ENCODE data around the gene GLIPR1L1. TPM values are rescaled to one million over a fixed set of nuclear protein-coding genes. Genes with fewer than 3 reads are reported as not detected.

Gene GLIPR1L1
- total RNA-seq, 2 donors from 2014 or later, result not detected

- DNase-seq, result no peak
- Mint-ChIP-seq H3K4me3 (no peak overlapping the region), H3K27ac (no peak overlapping the region), H3K36me3 (ENCODE audit: low read depth) (no peaks in the 10 kb centered on the region), H3K4me1 (no peaks in the 10 kb centered on the region), H3K27me3 (no peaks in the 10 kb centered on the region)
- no peak for ATAC-seq
- H3K9me3 ChIP-seq (ENCODE audit: control insufficient read depth, low read length, poor library complexity, severe bottlenecking), result no peaks in the 10 kb centered on the region
Measured at GRCh38 chr12:75366629-75367028, 32.2 kb downstream of the GLIPR1L1 start.

- ATAC-seq (no peak), DNase-seq (no peak)
- Mint-ChIP-seq H3K27me3 (no peaks in the 10 kb centered on the region), H3K4me1 (no peaks in the 10 kb centered on the region), H3K27ac (no peak overlapping the region), H3K36me3 (ENCODE audit: low read depth) (peaks cover 6% of the 10 kb centered on the region), H3K4me3 (no peak overlapping the region)
- no peaks in the 10 kb centered on the region for H3K9me3 ChIP-seq (ENCODE audit: control insufficient read depth, low read length, poor library complexity, severe bottlenecking)
Measured at GRCh38 chr12:75374971-75375370, 40.5 kb downstream of the GLIPR1L1 start.

GRCh38 chr12:75378354-75378753, 43.9 kb downstream of the GLIPR1L1 start:
- H3K36me3 Mint-ChIP-seq (ENCODE audit: low read depth), result peaks cover 6% of the 10 kb centered on the region
- H3K27ac Mint-ChIP-seq, result no peak overlapping the region
- no peak for ATAC-seq
- H3K9me3 ChIP-seq (ENCODE audit: control insufficient read depth, low read length, poor library complexity, severe bottlenecking), result no peaks in the 10 kb centered on the region
- no peak overlapping the region for H3K4me3 Mint-ChIP-seq
- H3K27me3 Mint-ChIP-seq, result no peaks in the 10 kb centered on the region
- H3K4me1 Mint-ChIP-seq, result no peaks in the 10 kb centered on the region
- DNase-seq, result no peak

GRCh38 chr12:75389061-75389460, 54.6 kb downstream of the GLIPR1L1 start:
- no peaks in the 10 kb centered on the region for H3K9me3 ChIP-seq (ENCODE audit: control insufficient read depth, low read length, poor library complexity, severe bottlenecking)
- Mint-ChIP-seq H3K27ac (peak overlapping the region; percentile 95), H3K36me3 (ENCODE audit: low read depth) (no peaks in the 10 kb centered on the region), H3K4me1 (peaks cover 25% of the 10 kb centered on the region), H3K27me3 (no peaks in the 10 kb centered on the region), H3K4me3 (no peak overlapping the region)
- ATAC-seq (no peak), DNase-seq (no peak)

- no peaks in the 10 kb centered on the region for H3K27me3 Mint-ChIP-seq
- no peaks in the 10 kb centered on the region for H3K36me3 Mint-ChIP-seq (ENCODE audit: low read depth)
- no peak overlapping the region for H3K4me3 Mint-ChIP-seq
- no peak for ATAC-seq
- DNase-seq, result no peak
- H3K27ac Mint-ChIP-seq, result peak overlapping the region; percentile 95
- H3K9me3 ChIP-seq (ENCODE audit: control insufficient read depth, low read length, poor library complexity, severe bottlenecking), result no peaks in the 10 kb centered on the region
- H3K4me1 Mint-ChIP-seq, result peaks cover 28% of the 10 kb centered on the region
Measured at GRCh38 chr12:75389706-75390105, 55.2 kb downstream of the GLIPR1L1 start.

GRCh38 chr12:75390156-75390898, 55.9 kb downstream of the GLIPR1L1 start:
- Mint-ChIP-seq H3K27ac (peak overlapping the region; percentile 95), H3K4me1 (peaks cover 29% of the 10 kb centered on the region), H3K4me3 (peak overlapping the region; percentile 90), H3K27me3 (no peaks in the 10 kb centered on the region), H3K36me3 (ENCODE audit: low read depth) (no peaks in the 10 kb centered on the region)
- DNase-seq, result no peak
- ATAC-seq, result no peak
- no peaks in the 10 kb centered on the region for H3K9me3 ChIP-seq (ENCODE audit: control insufficient read depth, low read length, poor library complexity, severe bottlenecking)

GRCh38 chr12:75390899-75391538, 56.5 kb downstream of the GLIPR1L1 start, which contains the start of gene GLIPR1L2:
Gene GLIPR1L2 (plus strand): TSS chr12:75391089. CDS start chr12:75391117, 28 bp downstream.
- peaks cover 35% of the 10 kb centered on the region for H3K4me1 Mint-ChIP-seq
- peak within 1 kb of the TSS; percentile 95 for H3K27ac Mint-ChIP-seq

GRCh38 chr12:75404231-75404630, 69.8 kb downstream of the GLIPR1L1 start:
- no peaks in the 10 kb centered on the region for H3K4me1 Mint-ChIP-seq
- H3K36me3 Mint-ChIP-seq (ENCODE audit: low read depth), result peaks cover 7% of the 10 kb centered on the region
- DNase-seq (no peak), ATAC-seq (no peak)
- no peaks in the 10 kb centered on the region for H3K9me3 ChIP-seq (ENCODE audit: control insufficient read depth, low read length, poor library complexity, severe bottlenecking)
- H3K4me3 Mint-ChIP-seq, result no peak overlapping the region
- peaks cover 5% of the 10 kb centered on the region for H3K27me3 Mint-ChIP-seq
- H3K27ac Mint-ChIP-seq, result no peak overlapping the region

More at GRCh38 chr12:75390899-75391538, 56.5 kb downstream of the GLIPR1L1 start, which contains the start of gene GLIPR1L2:
- no peaks in the 10 kb centered on the region for H3K27me3 Mint-ChIP-seq
- H3K9me3 ChIP-seq (ENCODE audit: control insufficient read depth, low read length, poor library complexity, severe bottlenecking), result no peaks in the 10 kb centered on the region
- no peaks in the 10 kb centered on the region for H3K36me3 Mint-ChIP-seq (ENCODE audit: low read depth)
- peak; percentile 91 for ATAC-seq
- DNase-seq, result peak; percentile 75
- peak within 1 kb of the TSS; percentile 90 for H3K4me3 Mint-ChIP-seq

GRCh38 chr12:75407683-75408082, 73.2 kb downstream of the GLIPR1L1 start:
- peaks cover 9% of the 10 kb centered on the region for H3K36me3 Mint-ChIP-seq (ENCODE audit: low read depth)
- H3K4me1 Mint-ChIP-seq, result no peaks in the 10 kb centered on the region
- no peaks in the 10 kb centered on the region for H3K9me3 ChIP-seq (ENCODE audit: control insufficient read depth, low read length, poor library complexity, severe bottlenecking)
- DNase-seq (no peak), ATAC-seq (no peak)
- H3K27me3 Mint-ChIP-seq, result peaks cover 5% of the 10 kb centered on the region
- no peak overlapping the region for H3K27ac Mint-ChIP-seq
- no peak overlapping the region for H3K4me3 Mint-ChIP-seq

- Mint-ChIP-seq H3K27me3 (peaks cover 5% of the 10 kb centered on the region), H3K4me3 (no peak overlapping the region)
- ATAC-seq, result no peak
Measured at GRCh38 chr12:75409830-75410229, 75.4 kb downstream of the GLIPR1L1 start.

GRCh38 chr12:75414671-75415070, 80.2 kb downstream of the GLIPR1L1 start:
- Mint-ChIP-seq H3K4me1 (peaks cover 2% of the 10 kb centered on the region), H3K36me3 (ENCODE audit: low read depth) (peaks cover 2% of the 10 kb centered on the region)

More at GRCh38 chr12:75409830-75410229, 75.4 kb downstream of the GLIPR1L1 start:
- DNase-seq, result no peak
- Mint-ChIP-seq H3K27ac (no peak overlapping the region), H3K4me1 (no peaks in the 10 kb centered on the region), H3K36me3 (ENCODE audit: low read depth) (peaks cover 9% of the 10 kb centered on the region)
- no peaks in the 10 kb centered on the region for H3K9me3 ChIP-seq (ENCODE audit: control insufficient read depth, low read length, poor library complexity, severe bottlenecking)

GRCh38 chr12:75419841-75420240, 85.4 kb downstream of the GLIPR1L1 start:
- Mint-ChIP-seq H3K4me3 (no peak overlapping the region), H3K27ac (no peak overlapping the region), H3K27me3 (no peaks in the 10 kb centered on the region), H3K36me3 (ENCODE audit: low read depth) (peaks cover 2% of the 10 kb centered on the region), H3K4me1 (peaks cover 2% of the 10 kb centered on the region)
- DNase-seq (no peak), ATAC-seq (no peak)
- H3K9me3 ChIP-seq (ENCODE audit: control insufficient read depth, low read length, poor library complexity, severe bottlenecking), result no peaks in the 10 kb centered on the region

More at GRCh38 chr12:75414671-75415070, 80.2 kb downstream of the GLIPR1L1 start:
- ATAC-seq (no peak), DNase-seq (no peak)
- H3K9me3 ChIP-seq (ENCODE audit: control insufficient read depth, low read length, poor library complexity, severe bottlenecking), result no peaks in the 10 kb centered on the region
- no peaks in the 10 kb centered on the region for H3K27me3 Mint-ChIP-seq
- no peak overlapping the region for H3K27ac Mint-ChIP-seq
- no peak overlapping the region for H3K4me3 Mint-ChIP-seq

Data from T-helper 17 cell (primary cell).